ENCODE results near the gene NFXL1. TPM values are rescaled to one million over a fixed set of nuclear protein-coding genes. Genes with fewer than 3 reads are reported as not detected.

Gene NFXL1
- total and polyA plus RNA-seq, 2 of the 4 experiments (the other 2 are of a cell fraction): 13.9 to 23.1 TPM

DNA sequence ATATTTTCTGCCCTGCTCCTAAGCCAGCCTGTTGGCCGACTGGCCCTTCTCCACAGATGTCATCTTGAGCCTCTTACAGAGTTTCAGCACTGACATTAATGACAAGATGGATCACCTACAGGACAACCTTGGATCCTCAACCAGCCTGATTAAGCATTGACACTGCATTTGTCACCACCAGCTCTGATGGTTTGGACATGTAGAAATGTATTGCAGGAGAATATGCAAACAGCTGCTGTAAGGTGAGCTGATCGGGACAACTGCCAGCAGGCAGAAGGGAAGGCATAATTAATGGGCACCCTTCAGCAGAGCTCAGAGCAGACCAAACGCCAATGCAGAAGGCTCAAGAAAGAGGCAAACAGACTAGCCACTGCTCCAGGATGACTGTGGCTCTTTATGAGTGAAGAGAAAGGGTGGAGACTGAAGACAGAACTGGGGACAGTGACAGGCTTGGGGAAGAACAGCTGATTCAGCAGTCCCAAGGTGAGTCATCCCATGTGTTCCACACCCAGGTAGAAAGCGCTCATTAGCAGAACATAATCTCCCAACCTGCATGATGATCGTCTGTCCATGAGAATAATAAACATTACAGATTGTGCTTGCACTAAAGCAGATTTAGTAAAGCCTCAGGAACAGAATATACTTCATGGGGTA lies 83.2 kb downstream of the NFXL1 start:
- Histone ChIP-seq H2BK15ac (ENCODE audit: low read depth, low read length) (no peak overlapping the region), H3K23ac (ENCODE audit: low read depth, low read length) (no peak overlapping the region), H2BK20ac (ENCODE audit: low read depth, low read length) (no peak overlapping the region), H3K9ac (ENCODE audit: low read depth, low read length) (no peak overlapping the region), H3K27me3 (ENCODE audit: control insufficient read depth, insufficient read depth, low read length) (no peaks in the 10 kb centered on the region), H3K18ac (ENCODE audit: low read depth, low read length) (no peak overlapping the region), H4K8ac (ENCODE audit: low read depth in 2 of 2, low read length in 2 of 2) (no peak overlapping the region), H3K4me1 (ENCODE audit: control insufficient read depth, insufficient read depth, low read length) (peaks cover 5% of the 10 kb centered on the region; the same call in 1 of the 2 replicates), H4K20me1 (ENCODE audit: insufficient read depth, low read length) (no peaks in the 10 kb centered on the region), H3K4me2 (ENCODE audit: low read depth, low read length) (no peak overlapping the region), H4K91ac (ENCODE audit: insufficient read depth, low read depth, low read length) (no peak overlapping the region), H3K4me3 (ENCODE audit: insufficient read depth, low read depth, low read length) (no peak overlapping the region), H3K36me3 (ENCODE audit: control insufficient read depth, insufficient read depth, low read length) (no peaks in the 10 kb centered on the region), H3K9me1 (ENCODE audit: insufficient read depth, low read length) (no peaks in the 10 kb centered on the region), H3K56ac (ENCODE audit: extremely low read depth, insufficient read depth, low read length) (no peak overlapping the region), H2BK5ac (ENCODE audit: low read depth, low read length, poor library complexity, severe bottlenecking) (no peak overlapping the region), H3K14ac (replicated peaks; ENCODE audit: low read depth, low read length) (no peak overlapping the region), H3K27ac (ENCODE audit: insufficient read depth, low read length) (no peak overlapping the region), H2AFZ (replicated peaks; ENCODE audit: low read length, poor library complexity) (no peak overlapping the region), H3K9me3 (ENCODE audit: control insufficient read depth, insufficient read depth, low read length) (no peaks in the 10 kb centered on the region), H2BK120ac (ENCODE audit: low read depth, low read length) (no peak overlapping the region), H3K4ac (ENCODE audit: low read depth, low read length) (no peak overlapping the region), H3K79me1 (ENCODE audit: low read depth in 1 of 2, low read length in 2 of 2) (no peaks in the 10 kb centered on the region), H4K5ac (ENCODE audit: low read depth, low read length) (no peak overlapping the region), H2AK5ac (ENCODE audit: low read depth, low read length) (no peak overlapping the region), H2AK9ac (replicated peaks; ENCODE audit: low read depth, low read length, poor library complexity) (no peak overlapping the region)
- ATAC-seq (ENCODE audit: low read depth) (no peak), DNase-seq (no peak)
- in situ Hi-C loops (cut with MboI; ENCODE audit: low sequenced_read_pairs): loop anchor here (10.0 kb wide), 1 partner anchor 126 kb away; no protein-coding TSS in a partner anchor
- WGBS, 2 experiments (ENCODE audit: extremely low coverage in 2 of 2, insufficient read length in 1 of 2): 19% methylated on average over 2 of the region's 5 CpGs; no CpG with 5 or more reads in 1 of the 2 experiments
- TF ChIP-seq MAFK (IDR thresholded peaks at IDR 0.05; ENCODE audit: low read depth, low read length): peak; percentile 82
- TF ChIP-seq, protein P1, sequence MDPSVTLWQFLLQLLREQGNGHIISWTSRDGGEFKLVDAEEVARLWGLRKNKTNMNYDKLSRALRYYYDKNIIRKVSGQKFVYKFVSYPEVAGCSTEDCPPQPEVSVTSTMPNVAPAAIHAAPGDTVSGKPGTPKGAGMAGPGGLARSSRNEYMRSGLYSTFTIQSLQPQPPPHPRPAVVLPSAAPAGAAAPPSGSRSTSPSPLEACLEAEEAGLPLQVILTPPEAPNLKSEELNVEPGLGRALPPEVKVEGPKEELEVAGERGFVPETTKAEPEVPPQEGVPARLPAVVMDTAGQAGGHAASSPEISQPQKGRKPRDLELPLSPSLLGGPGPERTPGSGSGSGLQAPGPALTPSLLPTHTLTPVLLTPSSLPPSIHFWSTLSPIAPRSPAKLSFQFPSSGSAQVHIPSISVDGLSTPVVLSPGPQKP (IDR thresholded peaks at IDR 0.05; ENCODE audit: borderline replicate concordance, low read depth, low read length): no peak
- ChIA-PET CTCF (no interaction called here), POLR2A (ENCODE audit: unreplicated experiment) (no interaction called here)
- intact Hi-C loops (cut with micrococcal nuclease): no loop called here
- dilution Hi-C loops (cut with HindIII; ENCODE audit: low sequenced_read_pairs, unreplicated experiment): no loop called here
- no TSS peak for BruUV-seq (replicated peaks)
